Ascending aorta (tissue), 2 donors: ENCODE measurements around the gene NECAB2. TPM values are rescaled to one million over a fixed set of nuclear protein-coding genes. Genes with fewer than 3 reads are reported as not detected.

Experiments used
- DNase-seq, 2 donors: peaks; one replicate each; pipeline ENCODE4 v3.0.0-alpha.2; 2019; ENCODE audit warnings: low spot score in 2 of 2
- H3K27ac ChIP-seq, 2 donors: fragments of 200-600 bp; sonication (generic); one replicate each; pipeline ENCODE4 v1.5.1; 2016 to 2017; ENCODE audit warnings: mild to moderate bottlenecking in 1 of 2
- H3K27me3 ChIP-seq: fragments of 200-600 bp; sonication (generic); one replicate; pipeline ENCODE4 v1.5.1; 2017
- H3K36me3 ChIP-seq, 2 donors: fragments of 200-600 bp; sonication (generic); one replicate each; pipeline ENCODE4 v1.5.1; 2016
- H3K4me1 ChIP-seq, 2 donors: fragments of 200-600 bp; sonication (generic); one replicate each; pipeline ENCODE4 v1.5.1; 2016 to 2017; ENCODE audit warnings: mild to moderate bottlenecking in 1 of 2
- H3K4me3 ChIP-seq, 2 donors: fragments of 200-600 bp; sonication (generic); one replicate each; pipeline ENCODE4 v1.5.1; 2016 to 2017; ENCODE audit warnings: mild to moderate bottlenecking in 1 of 2
- H3K9me3 ChIP-seq, 2 donors: fragments of 200-600 bp; sonication (generic); one replicate each; pipeline ENCODE4 v1.5.1; 2016
- CTCF ChIP-seq, 3 experiments: fragments of 200-600 bp in 2 of 3; fragments of 450-650 bp in 1 of 3; sonication (generic) in 2 of 3; IDR thresholded peaks; one replicate each; pipeline ENCODE4 v1.5.1; 2016 to 2019; ENCODE audit warnings: antibody characterized with exemption in 3 of 3, mild to moderate bottlenecking in 1 of 3, moderate library complexity in 1 of 3
- intact Hi-C: fragments of 100-400 bp; cut with DNase I; formaldehyde crosslinking; loops from one replicate; pipeline ENCODE4 v1.15.1; 2023
- total RNA-seq: library from RNA; depleted of rRNA; stranded (reverse); fragments of >200 nt; gene quantifications from one replicate; pipeline ENCODE4 v1.1.0, GENCODE V29; 2016

NECAB2 gene
- total RNA-seq, 1 donor from 2014 or later: not detected

GRCh38 chr16:83969771-83970429 is 1.9 kb downstream of the NECAB2 start:
- H3K9me3 ChIP-seq: no peaks in the 10 kb centered on the region
- H3K36me3 ChIP-seq: peaks cover 8 to 12% of the 10 kb centered on the region in 2 donors
- peaks cover 5% of the 10 kb centered on the region for H3K27me3 ChIP-seq
- TF ChIP-seq CTCF (IDR thresholded peaks at IDR 0.05): no peak
- H3K4me1 ChIP-seq: peaks cover 0 to 3% of the 10 kb centered on the region in 2 donors
- no peak overlapping the region for H3K4me3 ChIP-seq
- intact Hi-C loops: no loop called here
- no peak for DNase-seq
- no peak overlapping the region for H3K27ac ChIP-seq

- H3K27me3 ChIP-seq: peaks cover 5% of the 10 kb centered on the region
- DNase-seq: no peak
- H3K4me1 ChIP-seq: peaks cover 0 to 3% of the 10 kb centered on the region in 2 donors
- no peak overlapping the region for H3K27ac ChIP-seq
- TF ChIP-seq CTCF (IDR thresholded peaks at IDR 0.05): no peak
- H3K9me3 ChIP-seq: no peaks in the 10 kb centered on the region
- H3K4me3 ChIP-seq: no peak overlapping the region
- intact Hi-C loops: no loop called here
- H3K36me3 ChIP-seq: peaks cover 6 to 8% of the 10 kb centered on the region in 2 donors
Measured at GRCh38 chr16:83970430-83970815, 2.4 kb downstream of the NECAB2 start.

GRCh38 chr16:83971165-83972130 is 3.4 kb downstream of the NECAB2 start:
- intact Hi-C loops: no loop called here
- Histone ChIP-seq H3K36me3 (no peaks in the 10 kb centered on the region), H3K27me3 (peaks cover 5% of the 10 kb centered on the region), H3K9me3 (no peaks in the 10 kb centered on the region), H3K4me3 (no peak overlapping the region), H3K27ac (no peak overlapping the region), H3K4me1 (peaks cover 0 to 3% of the 10 kb centered on the region in 2 donors)
- TF ChIP-seq CTCF (IDR thresholded peaks at IDR 0.05): no peak
- no peak for DNase-seq

- peaks cover 5% of the 10 kb centered on the region for H3K27me3 ChIP-seq
- H3K4me1 ChIP-seq: peaks cover 0 to 3% of the 10 kb centered on the region in 2 donors
- DNase-seq: no peak
- peaks cover 0 to 1% of the 10 kb centered on the region in 2 donors for H3K9me3 ChIP-seq
- H3K4me3 ChIP-seq: no peak overlapping the region
- H3K27ac ChIP-seq: no peak overlapping the region
- no peak for TF ChIP-seq CTCF (IDR thresholded peaks at IDR 0.05)
- intact Hi-C loops: no loop called here
- no peaks in the 10 kb centered on the region for H3K36me3 ChIP-seq
Measured at GRCh38 chr16:83972256-83973008, 4.4 kb downstream of the NECAB2 start.

- intact Hi-C loops: no loop called here
Measured at GRCh38 chr16:83973077-83973476, 5.0 kb downstream of the NECAB2 start.

More at GRCh38 chr16:83973077-83973476, 5.0 kb downstream of the NECAB2 start:
- Histone ChIP-seq H3K4me1 (peaks cover 0 to 1% of the 10 kb centered on the region in 2 donors), H3K9me3 (peaks cover 0 to 7% of the 10 kb centered on the region in 2 donors), H3K36me3 (no peaks in the 10 kb centered on the region), H3K4me3 (no peak overlapping the region), H3K27ac (no peak overlapping the region), H3K27me3 (peaks cover 5% of the 10 kb centered on the region)
- no peak for DNase-seq
- TF ChIP-seq CTCF (IDR thresholded peaks at IDR 0.05): no peak
